ENCODE results near the gene AEBP2. TPM values are rescaled to one million over a fixed set of nuclear protein-coding genes. Genes with fewer than 3 reads are reported as not detected.

AEBP2 gene
- total RNA-seq, 4 donors from 2014 or later: 23.6 to 41.4 (median 38.6) TPM

- peaks cover 0 to 67% (median 3%) of the 10 kb centered on the region in 3 donors for H3K4me1 ChIP-seq
Observed at GRCh38 chr12:19450362-19450761, 11.1 kb downstream of the AEBP2 start.

GRCh38 chr12:19451196-19451595, 11.9 kb downstream of the AEBP2 start:
- ATAC-seq: no peak
- 20 to 27% methylated on average over 1 to 4 of the region's 6 CpGs for WGBS, 2 donors (ENCODE audit: low coverage in 1 of 2)
- H3K27ac ChIP-seq: peak overlapping the region in 2 of 4 donors; percentile 3 to 48

More at GRCh38 chr12:19450362-19450761, 11.1 kb downstream of the AEBP2 start:
- Histone ChIP-seq H3K36me3 (peaks cover 0 to 7% of the 10 kb centered on the region in 2 donors), H3K4me3 (no peak overlapping the region), H3K27ac (peak overlapping the region in 3 of 4 donors; percentile 5 to 56 (median 21)), H3K27me3 (no peaks in the 10 kb centered on the region), H3K9me3 (no peaks in the 10 kb centered on the region)
- TF ChIP-seq POLR2A (IDR thresholded peaks at IDR 0.05) (no peak), CTCF (IDR thresholded peaks at IDR 0.05) (no peak), POLR2AphosphoS5 (IDR thresholded peaks at IDR 0.05) (no peak), EP300 (IDR thresholded peaks at IDR 0.05) (no peak)
- no peak for ATAC-seq
- 50 to 62% methylated on average over 2 to 4 of the region's 4 CpGs for WGBS, 2 donors (ENCODE audit: low coverage in 1 of 2)

GRCh38 chr12:19453961-19454360, 14.7 kb downstream of the AEBP2 start:
- peaks cover 0 to 61% (median 3%) of the 10 kb centered on the region in 3 donors for H3K4me1 ChIP-seq
- WGBS, 2 donors (ENCODE audit: low coverage in 1 of 2): 29 to 84% methylated on average over 1 to 7 of the region's 7 CpGs
- ATAC-seq: no peak
- no peak overlapping the region for H3K4me3 ChIP-seq
- no peaks in the 10 kb centered on the region for H3K27me3 ChIP-seq
- H3K36me3 ChIP-seq: peaks cover 0 to 14% of the 10 kb centered on the region in 2 donors
- no peaks in the 10 kb centered on the region for H3K9me3 ChIP-seq
- TF ChIP-seq POLR2AphosphoS5 (IDR thresholded peaks at IDR 0.05) (no peak), POLR2A (IDR thresholded peaks at IDR 0.05) (no peak), EP300 (IDR thresholded peaks at IDR 0.05) (no peak), CTCF (IDR thresholded peaks at IDR 0.05) (no peak)
- H3K27ac ChIP-seq: no peak overlapping the region

More at GRCh38 chr12:19451196-19451595, 11.9 kb downstream of the AEBP2 start:
- Histone ChIP-seq H3K9me3 (no peaks in the 10 kb centered on the region), H3K36me3 (peaks cover 0 to 8% of the 10 kb centered on the region in 2 donors), H3K4me3 (no peak overlapping the region), H3K27me3 (no peaks in the 10 kb centered on the region), H3K4me1 (peaks cover 0 to 62% (median 3%) of the 10 kb centered on the region in 3 donors)
- TF ChIP-seq CTCF (IDR thresholded peaks at IDR 0.05) (no peak), POLR2A (IDR thresholded peaks at IDR 0.05) (no peak), EP300 (IDR thresholded peaks at IDR 0.05) (no peak), POLR2AphosphoS5 (IDR thresholded peaks at IDR 0.05) (no peak)

GRCh38 chr12:19454837-19455236, 15.5 kb downstream of the AEBP2 start:
- no peak overlapping the region for H3K4me3 ChIP-seq
- H3K27me3 ChIP-seq: no peaks in the 10 kb centered on the region
- H3K9me3 ChIP-seq: no peaks in the 10 kb centered on the region
- 65 to 81% methylated on average over 2 of the region's 2 CpGs for WGBS, 2 donors (ENCODE audit: low coverage in 1 of 2)
- TF ChIP-seq EP300 (IDR thresholded peaks at IDR 0.05) (no peak), POLR2AphosphoS5 (IDR thresholded peaks at IDR 0.05) (no peak), POLR2A (IDR thresholded peaks at IDR 0.05) (no peak), CTCF (IDR thresholded peaks at IDR 0.05) (no peak)
- no peak overlapping the region for H3K27ac ChIP-seq
- H3K4me1 ChIP-seq: peaks cover 0 to 57% (median 3%) of the 10 kb centered on the region in 3 donors
- H3K36me3 ChIP-seq: peaks cover 0 to 14% of the 10 kb centered on the region in 2 donors
- no peak for ATAC-seq

- WGBS, 2 donors (ENCODE audit: low coverage in 1 of 2): 72 to 87% methylated on average over 5 of the region's 7 CpGs
- peaks cover 0 to 14% of the 10 kb centered on the region in 2 donors for H3K36me3 ChIP-seq
- peaks cover 0 to 44% (median 2%) of the 10 kb centered on the region in 3 donors for H3K4me1 ChIP-seq
- H3K4me3 ChIP-seq: no peak overlapping the region
- TF ChIP-seq EP300 (IDR thresholded peaks at IDR 0.05) (no peak), POLR2AphosphoS5 (IDR thresholded peaks at IDR 0.05) (no peak), POLR2A (IDR thresholded peaks at IDR 0.05) (no peak), CTCF (IDR thresholded peaks at IDR 0.05) (no peak)
- no peaks in the 10 kb centered on the region for H3K9me3 ChIP-seq
- no peaks in the 10 kb centered on the region for H3K27me3 ChIP-seq
- no peak overlapping the region for H3K27ac ChIP-seq
- no peak for ATAC-seq
Observed at GRCh38 chr12:19456176-19456575, 16.9 kb downstream of the AEBP2 start.

All from gastroesophageal sphincter (tissue), 4 donors.